C4-2B (cell line): ENCODE data around the gene HORMAD2.

Source experiments
- H3K27ac ChIP-seq: fragments of 450-650 bp; 2 replicates; pipeline ENCODE4 v1.5.1; 2017
- CTCF ChIP-seq: fragments of 450-650 bp; conservative IDR thresholded peaks from 2 replicates; pipeline ENCODE4 v1.5.1; 2017; ENCODE audit warnings: mild to moderate bottlenecking
- ZFX ChIP-seq: fragments of 450-650 bp; IDR thresholded peaks from 2 replicates; pipeline ENCODE4 v1.6.1; 2017

Gene HORMAD2

DNA sequence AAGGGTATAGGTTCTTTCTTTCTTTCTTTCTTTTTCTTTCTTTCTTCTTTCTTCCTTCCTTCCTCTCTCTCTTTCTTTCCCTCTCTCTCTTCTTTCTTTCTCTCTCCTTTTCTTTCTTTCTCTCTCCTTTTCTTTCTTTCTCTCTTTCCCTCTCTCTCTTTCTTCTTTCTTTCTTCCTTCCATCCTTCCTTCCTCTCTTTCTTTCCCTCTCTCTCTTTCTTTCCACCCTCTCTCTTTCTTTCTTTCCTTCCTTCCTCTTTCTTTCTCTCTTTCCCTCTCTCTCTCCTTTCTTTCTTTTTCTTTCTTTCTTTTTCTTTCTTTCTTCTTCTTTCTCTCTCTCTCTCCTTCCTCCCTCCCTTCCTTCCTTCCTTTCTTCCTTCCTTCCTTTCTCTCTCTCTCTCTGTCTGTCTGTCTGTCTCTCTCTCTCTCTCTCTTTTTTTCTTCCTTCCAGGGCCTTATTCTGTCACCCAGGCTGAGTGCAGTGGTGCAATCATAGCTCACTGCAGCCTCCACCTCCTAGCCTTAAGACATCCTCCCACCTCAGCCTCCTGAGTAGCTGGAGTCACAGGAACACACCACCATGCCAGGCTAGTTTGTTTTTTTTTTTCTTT is 139.5 kb downstream of the HORMAD2 start:
- TF ChIP-seq CTCF: no peak
- no peak for TF ChIP-seq ZFX
- no peak overlapping the region for H3K27ac ChIP-seq

- no peak overlapping the region for H3K27ac ChIP-seq
- TF ChIP-seq ZFX (no peak), CTCF (no peak)
Observed at GRCh38 chr22:30220338-30221012, 140.2 kb downstream of the HORMAD2 start.

GRCh38 chr22:30221121-30221992 is 141.1 kb downstream of the HORMAD2 start:
- H3K27ac ChIP-seq: no peak overlapping the region
- TF ChIP-seq CTCF (no peak), ZFX (no peak)

DNA sequence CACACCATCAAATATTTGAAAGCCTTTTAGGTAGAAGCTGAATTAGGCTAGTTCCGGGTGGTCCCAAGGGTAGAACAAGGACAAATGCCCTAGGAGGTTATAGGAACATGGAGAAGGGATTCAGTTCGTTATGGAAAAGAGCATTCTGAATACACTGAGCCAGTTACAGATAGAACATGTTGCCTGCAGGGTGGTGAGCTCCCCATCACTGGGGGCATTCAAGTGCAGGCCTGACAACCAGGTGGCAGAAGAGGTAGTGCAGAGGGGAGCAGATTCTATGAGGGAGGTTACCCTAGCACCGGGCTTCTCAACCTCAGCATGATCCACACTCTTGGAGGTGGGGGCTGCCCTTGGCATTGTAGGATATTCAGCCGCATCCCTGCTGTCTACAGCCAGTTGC is 142.1 kb downstream of the HORMAD2 start:
- TF ChIP-seq ZFX (no peak), CTCF (no peak)
- H3K27ac ChIP-seq: no peak overlapping the region

DNA sequence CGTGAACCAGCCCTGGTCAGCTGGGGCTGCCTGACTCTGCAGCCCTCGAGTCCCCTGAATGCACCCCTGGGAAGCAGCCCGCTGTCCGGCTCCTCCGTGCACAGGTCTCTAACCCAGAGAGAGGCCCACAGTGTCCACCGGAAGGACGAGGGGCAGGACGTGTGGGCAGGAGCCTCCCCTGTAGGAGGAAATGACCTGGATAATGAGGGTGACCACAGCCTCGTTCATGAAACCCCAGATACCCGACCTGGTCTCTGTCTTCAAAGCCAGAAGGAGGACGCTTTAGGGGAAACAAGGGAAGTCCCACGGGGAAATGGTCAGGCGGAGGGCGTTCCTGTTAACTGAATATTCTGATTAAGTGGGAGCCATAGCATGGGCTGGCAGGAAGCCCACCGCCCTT is 143.0 kb downstream of the HORMAD2 start:
- TF ChIP-seq ZFX: no peak
- no peak for TF ChIP-seq CTCF
- no peak overlapping the region for H3K27ac ChIP-seq

DNA sequence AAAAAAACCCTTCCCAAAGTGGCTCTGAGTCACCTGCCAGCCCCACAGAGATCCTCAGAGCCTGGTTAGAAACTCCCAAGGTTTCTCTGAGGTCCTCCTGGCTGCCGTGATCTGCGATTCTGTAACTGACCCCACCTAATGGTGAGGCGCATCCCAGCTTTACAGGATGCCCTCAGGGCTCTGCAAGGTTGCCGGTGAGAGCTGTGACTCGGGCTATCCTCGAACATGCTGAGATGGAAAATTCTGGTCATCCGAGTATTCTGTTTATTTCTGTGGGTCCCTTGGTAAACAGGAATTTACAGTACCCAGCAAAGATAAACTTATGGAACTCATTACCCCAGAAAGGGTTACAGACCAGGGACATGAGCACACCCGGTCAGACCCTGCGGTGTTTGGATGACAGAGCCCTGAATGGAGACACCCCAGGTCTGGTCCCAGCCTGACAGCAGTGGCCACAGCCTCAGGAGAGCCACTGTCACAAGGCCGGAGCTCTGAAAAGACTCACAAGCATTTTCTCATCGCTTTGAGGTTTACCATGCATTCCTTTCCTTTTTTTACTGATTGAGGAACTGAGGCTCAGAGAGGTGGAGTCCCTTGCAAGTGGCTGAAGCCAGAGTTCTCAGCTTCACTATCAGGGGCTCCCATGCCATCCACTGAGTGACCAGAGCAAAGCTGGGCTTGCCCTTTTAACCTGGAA is 144.0 kb downstream of the HORMAD2 start:
- TF ChIP-seq ZFX (no peak), CTCF (no peak)

More for the DNA sequence above, 144.0 kb downstream of the HORMAD2 start:
- no peak overlapping the region for H3K27ac ChIP-seq
